H1 (cell line): ENCODE measurements around the gene MTFP1. TPM values are rescaled to one million over a fixed set of nuclear protein-coding genes. Genes with fewer than 3 reads are reported as not detected.

Source experiments
- CEBPB ChIP-seq: IDR thresholded peaks from 2 replicates; pipeline ENCODE4 v1.6.1; 2012; ENCODE audit warnings: low read depth, low read length
- NANOG ChIP-seq: IDR thresholded peaks from 2 replicates; pipeline ENCODE4 v1.6.1; 2011; ENCODE audit warnings: low read length, low read depth, mild to moderate bottlenecking, inconsistent platforms; ENCODE audit not compliant: insufficient read depth, poor library complexity, severe bottlenecking
- NRF1 ChIP-seq: IDR thresholded peaks from 2 replicates; pipeline ENCODE4 v1.6.1; 2011; ENCODE audit warnings: mild to moderate bottlenecking, low read depth, low read length, improper control_type of control experiment
- POLR2A ChIP-seq, 2 experiments: IDR thresholded peaks; 1 replicate in 1 of 2; 2 replicates in 1 of 2; pipeline ENCODE4 v1.6.1; 2011; ENCODE audit warnings: low read depth in 2 of 2, low read length in 2 of 2, mild to moderate bottlenecking in 2 of 2; ENCODE audit errors: control extremely low read depth in 1 of 2
- RBBP5 ChIP-seq: IDR thresholded peaks from 2 replicates; pipeline ENCODE4 v1.7.1; 2012; ENCODE audit warnings: low read depth, mild to moderate bottlenecking, inconsistent platforms, low read length, moderate library complexity, borderline replicate concordance
- RXRA ChIP-seq: IDR thresholded peaks from 2 replicates; pipeline ENCODE4 v1.6.1; 2011; ENCODE audit warnings: low read depth, mild to moderate bottlenecking, low read length, moderate library complexity; ENCODE audit not compliant: insufficient read depth
- SAP30 ChIP-seq: fragments of 300-600 bp; sonication (generic); IDR thresholded peaks from 2 replicates; pipeline ENCODE4 v1.7.1; 2012; ENCODE audit warnings: low read length, moderate library complexity, mild to moderate bottlenecking, inconsistent platforms; ENCODE audit not compliant: insufficient read depth, insufficient replicate concordance
- SIN3A ChIP-seq, 2 experiments: IDR thresholded peaks in 1 of 2; conservative IDR thresholded peaks in 1 of 2; 2 replicates each; pipeline ENCODE4 v1.6.1; 2011 to 2012; ENCODE audit warnings: low read length in 2 of 2, improper control_type of control experiment in 1 of 2, low read depth in 1 of 2, mild to moderate bottlenecking in 1 of 2
- SP2 ChIP-seq: IDR thresholded peaks from 2 replicates; pipeline ENCODE4 v1.6.1; 2012; ENCODE audit warnings: mild to moderate bottlenecking, low read length, inconsistent platforms
- TEAD4 ChIP-seq: IDR thresholded peaks from 2 replicates; pipeline ENCODE4 v1.6.1; 2012; ENCODE audit warnings: low read depth, low read length, inconsistent platforms, mixed read lengths
- polyA plus RNA-seq, 7 experiments: library from polyadenylated mRNA; depleted of rRNA in 3 of 7; stranded (reverse) in 5 of 7; unstranded in 2 of 7; fragments of >200 nt in 5 of 7; fragments of 200-250 nt in 2 of 7; gene quantifications; 1 replicate in 5 of 7; 2 replicates in 1 of 7; 4 replicates in 1 of 7; pipeline versions ENCODE4 v1.2.1 to v1.2.3, GENCODE V29; 2011 to 2013; ENCODE audit warnings: missing spikeins in 2 of 7, mixed read lengths in 2 of 7
- total RNA-seq: library from RNA; stranded (reverse); fragmentation: NEBNext Ultra II Directional; extraction: Animal tissue kit (Norgen Biotek cat#: 25700); gene quantifications from 2 replicates; pipeline ENCODE4 v1.2.1, GENCODE V29; 2021
- TF ChIP-seq, protein P1 (sequence below): fragments of 300-600 bp; sonication (generic); IDR thresholded peaks from 2 replicates; pipeline ENCODE4 v1.7.1; 2012; ENCODE audit warnings: low read length, moderate library complexity, mild to moderate bottlenecking, inconsistent platforms; ENCODE audit not compliant: insufficient replicate concordance

The MTFP1 gene
- total and polyA plus RNA-seq, 2 of the 8 experiments (the other 6 are each of a cell fraction or from before 2014, with no cell fraction given): 59.8 to 98.8 TPM

DNA sequence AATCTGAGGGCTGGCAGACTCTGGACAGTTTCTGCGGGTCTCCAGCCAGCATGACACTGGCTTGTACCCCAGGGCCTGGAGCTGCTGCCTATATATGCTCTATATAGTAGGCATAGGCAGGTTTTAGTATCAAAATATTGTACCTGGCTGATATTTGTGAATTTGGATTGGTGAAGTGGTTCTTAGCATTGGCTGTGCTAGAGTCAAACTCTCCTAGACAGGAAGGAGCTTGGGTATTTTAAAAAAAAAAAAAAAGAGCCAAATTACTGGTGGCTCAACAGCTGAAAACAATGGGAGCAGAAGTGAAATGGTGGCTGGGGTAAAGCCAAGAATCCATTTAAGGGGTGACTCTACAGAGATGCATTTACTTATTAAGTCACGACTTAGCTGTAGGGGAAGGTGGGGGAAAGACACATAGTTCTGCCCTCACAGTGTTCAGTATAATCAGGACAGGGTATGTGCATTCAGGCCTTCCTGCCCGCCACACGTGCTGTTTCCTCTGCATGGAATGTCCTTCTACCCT is 11.0 kb upstream of the MTFP1 start (continued):
- TF ChIP-seq, protein P1, sequence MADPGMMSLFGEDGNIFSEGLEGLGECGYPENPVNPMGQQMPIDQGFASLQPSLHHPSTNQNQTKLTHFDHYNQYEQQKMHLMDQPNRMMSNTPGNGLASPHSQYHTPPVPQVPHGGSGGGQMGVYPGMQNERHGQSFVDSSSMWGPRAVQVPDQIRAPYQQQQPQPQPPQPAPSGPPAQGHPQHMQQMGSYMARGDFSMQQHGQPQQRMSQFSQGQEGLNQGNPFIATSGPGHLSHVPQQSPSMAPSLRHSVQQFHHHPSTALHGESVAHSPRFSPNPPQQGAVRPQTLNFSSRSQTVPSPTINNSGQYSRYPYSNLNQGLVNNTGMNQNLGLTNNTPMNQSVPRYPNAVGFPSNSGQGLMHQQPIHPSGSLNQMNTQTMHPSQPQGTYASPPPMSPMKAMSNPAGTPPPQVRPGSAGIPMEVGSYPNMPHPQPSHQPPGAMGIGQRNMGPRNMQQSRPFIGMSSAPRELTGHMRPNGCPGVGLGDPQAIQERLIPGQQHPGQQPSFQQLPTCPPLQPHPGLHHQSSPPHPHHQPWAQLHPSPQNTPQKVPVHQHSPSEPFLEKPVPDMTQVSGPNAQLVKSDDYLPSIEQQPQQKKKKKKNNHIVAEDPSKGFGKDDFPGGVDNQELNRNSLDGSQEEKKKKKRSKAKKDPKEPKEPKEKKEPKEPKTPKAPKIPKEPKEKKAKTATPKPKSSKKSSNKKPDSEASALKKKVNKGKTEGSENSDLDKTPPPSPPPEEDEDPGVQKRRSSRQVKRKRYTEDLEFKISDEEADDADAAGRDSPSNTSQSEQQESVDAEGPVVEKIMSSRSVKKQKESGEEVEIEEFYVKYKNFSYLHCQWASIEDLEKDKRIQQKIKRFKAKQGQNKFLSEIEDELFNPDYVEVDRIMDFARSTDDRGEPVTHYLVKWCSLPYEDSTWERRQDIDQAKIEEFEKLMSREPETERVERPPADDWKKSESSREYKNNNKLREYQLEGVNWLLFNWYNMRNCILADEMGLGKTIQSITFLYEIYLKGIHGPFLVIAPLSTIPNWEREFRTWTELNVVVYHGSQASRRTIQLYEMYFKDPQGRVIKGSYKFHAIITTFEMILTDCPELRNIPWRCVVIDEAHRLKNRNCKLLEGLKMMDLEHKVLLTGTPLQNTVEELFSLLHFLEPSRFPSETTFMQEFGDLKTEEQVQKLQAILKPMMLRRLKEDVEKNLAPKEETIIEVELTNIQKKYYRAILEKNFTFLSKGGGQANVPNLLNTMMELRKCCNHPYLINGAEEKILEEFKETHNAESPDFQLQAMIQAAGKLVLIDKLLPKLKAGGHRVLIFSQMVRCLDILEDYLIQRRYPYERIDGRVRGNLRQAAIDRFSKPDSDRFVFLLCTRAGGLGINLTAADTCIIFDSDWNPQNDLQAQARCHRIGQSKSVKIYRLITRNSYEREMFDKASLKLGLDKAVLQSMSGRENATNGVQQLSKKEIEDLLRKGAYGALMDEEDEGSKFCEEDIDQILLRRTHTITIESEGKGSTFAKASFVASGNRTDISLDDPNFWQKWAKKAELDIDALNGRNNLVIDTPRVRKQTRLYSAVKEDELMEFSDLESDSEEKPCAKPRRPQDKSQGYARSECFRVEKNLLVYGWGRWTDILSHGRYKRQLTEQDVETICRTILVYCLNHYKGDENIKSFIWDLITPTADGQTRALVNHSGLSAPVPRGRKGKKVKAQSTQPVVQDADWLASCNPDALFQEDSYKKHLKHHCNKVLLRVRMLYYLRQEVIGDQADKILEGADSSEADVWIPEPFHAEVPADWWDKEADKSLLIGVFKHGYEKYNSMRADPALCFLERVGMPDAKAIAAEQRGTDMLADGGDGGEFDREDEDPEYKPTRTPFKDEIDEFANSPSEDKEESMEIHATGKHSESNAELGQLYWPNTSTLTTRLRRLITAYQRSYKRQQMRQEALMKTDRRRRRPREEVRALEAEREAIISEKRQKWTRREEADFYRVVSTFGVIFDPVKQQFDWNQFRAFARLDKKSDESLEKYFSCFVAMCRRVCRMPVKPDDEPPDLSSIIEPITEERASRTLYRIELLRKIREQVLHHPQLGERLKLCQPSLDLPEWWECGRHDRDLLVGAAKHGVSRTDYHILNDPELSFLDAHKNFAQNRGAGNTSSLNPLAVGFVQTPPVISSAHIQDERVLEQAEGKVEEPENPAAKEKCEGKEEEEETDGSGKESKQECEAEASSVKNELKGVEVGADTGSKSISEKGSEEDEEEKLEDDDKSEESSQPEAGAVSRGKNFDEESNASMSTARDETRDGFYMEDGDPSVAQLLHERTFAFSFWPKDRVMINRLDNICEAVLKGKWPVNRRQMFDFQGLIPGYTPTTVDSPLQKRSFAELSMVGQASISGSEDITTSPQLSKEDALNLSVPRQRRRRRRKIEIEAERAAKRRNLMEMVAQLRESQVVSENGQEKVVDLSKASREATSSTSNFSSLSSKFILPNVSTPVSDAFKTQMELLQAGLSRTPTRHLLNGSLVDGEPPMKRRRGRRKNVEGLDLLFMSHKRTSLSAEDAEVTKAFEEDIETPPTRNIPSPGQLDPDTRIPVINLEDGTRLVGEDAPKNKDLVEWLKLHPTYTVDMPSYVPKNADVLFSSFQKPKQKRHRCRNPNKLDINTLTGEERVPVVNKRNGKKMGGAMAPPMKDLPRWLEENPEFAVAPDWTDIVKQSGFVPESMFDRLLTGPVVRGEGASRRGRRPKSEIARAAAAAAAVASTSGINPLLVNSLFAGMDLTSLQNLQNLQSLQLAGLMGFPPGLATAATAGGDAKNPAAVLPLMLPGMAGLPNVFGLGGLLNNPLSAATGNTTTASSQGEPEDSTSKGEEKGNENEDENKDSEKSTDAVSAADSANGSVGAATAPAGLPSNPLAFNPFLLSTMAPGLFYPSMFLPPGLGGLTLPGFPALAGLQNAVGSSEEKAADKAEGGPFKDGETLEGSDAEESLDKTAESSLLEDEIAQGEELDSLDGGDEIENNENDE: no peak
- TF ChIP-seq NRF1 (no peak), SIN3A (conservative IDR thresholded peaks at IDR 0.05 in 1 of 2, IDR thresholded peaks at IDR 0.05 in 1 of 2; ENCODE audit: low read depth in 1 of 2, low read length in 2 of 2) (no peak), SP2 (no peak), RBBP5 (no peak), RXRA (no peak), TEAD4 (no peak), NANOG (no peak), SAP30 (no peak), CEBPB (no peak), POLR2A (IDR thresholded peaks at IDR 0.05; ENCODE audit: control extremely low read depth in 1 of 2, low read depth in 2 of 2, low read length in 2 of 2) (no peak)
